Stimulated activated CD4-positive, alpha-beta T cell treated with anti-CD3 and anti-CD28 coated beads, Interleukin-4, amount 100 ng/mL, for 48 hours (primary cell): ENCODE results near the gene KLK3.

Source experiments
- DNase-seq, 2 donors: peaks; one replicate each; pipeline ENCODE4 v3.0.0-alpha.2; 2020; ENCODE audit warnings: low read depth in 2 of 2

The KLK3 gene

DNA sequence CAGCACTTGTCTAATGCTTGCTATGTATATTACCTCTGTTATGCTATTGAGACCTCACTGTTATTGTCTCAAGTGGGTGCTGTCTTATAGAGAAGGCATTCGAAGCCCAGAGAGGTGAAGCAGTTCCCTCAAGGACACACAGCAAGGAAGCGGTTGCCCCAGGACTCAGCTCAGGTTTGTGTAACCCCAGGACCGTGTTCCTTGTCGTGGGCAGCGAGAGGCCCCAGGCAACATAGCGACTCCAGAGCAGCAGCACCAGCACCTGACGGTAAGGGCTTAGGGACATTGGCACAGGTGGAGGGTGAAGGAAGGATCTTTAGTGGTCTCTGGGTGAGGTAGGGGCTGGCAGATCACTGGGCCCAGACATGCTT, 23.7 kb upstream of the KLK3 start:
- no peak for DNase-seq

DNA sequence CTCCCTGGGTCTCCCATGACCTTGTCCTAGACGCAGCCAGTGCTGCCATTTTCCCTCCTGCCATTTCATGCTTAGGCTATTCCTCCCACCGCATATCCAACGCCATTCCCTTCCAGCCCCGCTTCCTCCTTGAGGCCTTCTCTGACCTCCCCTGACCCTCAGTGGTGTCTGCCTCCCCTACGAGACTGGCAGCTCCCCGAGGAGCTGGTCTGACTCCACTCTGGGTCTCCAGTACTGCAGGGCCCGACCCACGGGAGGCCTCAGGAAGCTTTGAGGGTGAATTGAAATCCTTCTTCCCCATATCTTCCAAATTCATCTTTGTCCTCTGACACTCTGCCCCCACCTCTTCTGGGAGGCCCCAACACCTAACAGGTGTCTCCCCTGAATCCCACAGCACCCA, 22.0 kb upstream of the KLK3 start:
- DNase-seq = no peak

DNA sequence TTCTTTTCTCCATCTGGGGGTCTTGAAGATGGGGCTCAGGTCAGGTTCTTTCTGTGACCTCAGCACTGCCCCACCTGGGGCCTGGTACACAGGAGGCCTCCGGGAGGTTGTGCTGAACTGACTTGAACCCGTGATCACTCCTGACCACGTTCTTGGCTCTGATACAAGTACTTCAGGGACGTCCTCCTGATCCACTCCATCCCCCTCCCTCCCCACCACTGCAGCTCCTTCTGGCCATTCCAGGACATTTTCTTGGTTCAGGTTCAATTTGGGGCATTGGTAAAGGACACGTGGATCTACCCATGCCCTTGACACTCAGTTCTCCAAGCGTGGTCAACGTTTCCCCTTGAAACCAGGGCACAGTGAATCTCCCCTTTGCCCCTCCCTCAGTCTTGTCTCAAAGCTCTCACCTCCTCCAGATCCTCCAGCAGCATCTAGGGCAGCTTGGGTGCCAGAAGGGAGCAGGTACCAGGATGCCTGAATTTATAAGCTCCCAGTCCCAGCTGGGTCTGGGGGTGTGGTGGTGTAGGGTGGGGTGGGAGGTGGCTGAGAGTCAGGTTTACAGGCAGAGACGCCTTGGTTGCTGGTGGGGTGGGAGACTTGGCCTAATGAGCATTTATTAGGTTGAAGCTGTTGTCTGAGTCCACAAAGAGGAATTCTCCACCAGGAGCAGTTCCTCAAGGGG, 21.5 kb upstream of the KLK3 start, which contains the start of gene KLK15:
Gene KLK15 (minus strand): TSS at position 458 of the 685 bp plus-strand sequence. CDS start 2,082 bp downstream, outside the sequence.
- no peak for DNase-seq

DNA sequence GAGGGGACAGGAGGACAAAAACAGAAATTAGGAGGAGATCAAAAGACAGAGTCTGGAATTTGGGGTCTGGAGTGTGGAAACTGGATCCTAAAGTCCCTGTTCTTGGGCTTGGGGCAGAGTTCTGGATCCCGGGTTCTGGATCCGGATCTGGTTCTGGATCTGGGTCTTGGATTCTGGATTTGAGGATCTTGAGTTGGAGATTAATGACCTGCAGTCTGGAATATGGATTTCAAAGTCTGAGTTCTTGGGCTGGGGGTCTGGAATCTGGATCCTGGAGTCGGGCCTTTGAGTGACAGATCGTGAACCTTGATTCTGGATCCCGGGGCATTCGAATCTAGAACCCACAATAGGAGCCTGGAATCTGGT, 20.9 kb upstream of the KLK3 start:
- DNase-seq = no peak

DNA sequence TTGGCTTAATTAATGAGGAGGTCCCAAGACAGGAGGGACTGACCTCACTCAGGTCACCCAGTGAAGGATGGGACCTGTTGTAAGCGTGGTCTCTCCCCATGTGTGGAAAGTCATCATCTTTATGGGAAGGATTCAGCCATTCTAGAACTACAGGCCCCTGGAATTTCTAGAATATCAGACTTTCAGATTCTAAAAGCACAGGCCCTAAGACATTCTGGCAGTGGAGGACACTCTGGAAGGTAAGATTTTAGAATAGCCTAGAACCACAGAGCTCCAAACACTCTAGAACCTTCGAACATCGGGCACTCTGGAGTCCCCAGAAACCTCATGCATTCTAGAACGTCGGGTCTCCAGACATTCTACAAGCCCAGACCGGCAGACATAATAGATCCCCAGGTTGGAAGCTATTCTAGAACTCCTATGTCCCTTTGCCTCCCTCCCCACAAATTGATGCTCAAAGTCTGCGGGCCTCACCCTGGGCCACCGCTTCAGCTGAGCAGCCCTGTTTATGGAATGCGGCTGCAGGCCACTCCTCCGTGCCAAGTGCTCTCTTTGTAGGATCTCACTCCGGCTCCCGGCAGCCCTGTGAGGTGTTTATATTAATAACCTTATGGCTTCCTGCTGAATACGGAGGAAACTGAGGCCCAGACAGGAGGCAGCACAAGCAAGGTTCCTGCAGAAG, 19.5 kb upstream of the KLK3 start:
- DNase-seq = no peak

DNA sequence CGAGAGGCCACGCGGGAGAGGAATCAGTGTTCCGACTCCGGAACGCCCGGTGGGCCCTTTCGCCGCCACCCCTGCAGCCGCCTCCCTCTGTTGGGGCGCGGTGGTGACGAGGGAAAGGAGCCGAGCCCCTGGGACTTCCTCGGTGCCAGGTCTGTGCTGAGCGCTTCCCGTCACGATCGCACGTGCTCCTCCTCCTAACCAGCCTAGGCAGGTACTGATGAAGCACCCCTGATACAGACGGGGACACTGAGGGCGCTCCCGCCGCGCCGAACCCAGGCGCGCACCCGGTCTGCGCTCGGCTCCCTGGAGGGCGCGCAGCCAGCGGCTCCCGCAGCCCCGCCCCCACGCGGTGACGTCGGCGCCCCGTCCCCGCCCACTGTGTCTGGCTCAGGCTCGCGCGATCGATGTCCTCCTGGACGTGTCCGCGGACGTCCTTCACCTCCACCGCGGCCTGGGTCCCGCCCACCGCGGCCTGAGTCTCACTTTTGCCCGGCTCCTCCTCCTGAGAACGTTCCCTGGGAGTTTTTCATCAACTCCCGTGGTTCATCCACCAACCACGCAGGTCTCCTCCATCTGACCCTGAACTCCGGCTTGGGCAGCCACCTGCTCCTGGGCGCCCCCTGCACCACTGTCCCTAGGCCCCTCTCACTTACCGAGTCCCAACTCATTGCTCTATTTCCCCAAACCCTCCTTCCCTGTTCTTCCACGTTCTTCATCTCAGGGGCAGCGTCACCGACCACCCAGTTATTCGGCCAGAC, 18.8 kb upstream of the KLK3 start:
- DNase-seq = peak; percentile 67 to 73

DNA sequence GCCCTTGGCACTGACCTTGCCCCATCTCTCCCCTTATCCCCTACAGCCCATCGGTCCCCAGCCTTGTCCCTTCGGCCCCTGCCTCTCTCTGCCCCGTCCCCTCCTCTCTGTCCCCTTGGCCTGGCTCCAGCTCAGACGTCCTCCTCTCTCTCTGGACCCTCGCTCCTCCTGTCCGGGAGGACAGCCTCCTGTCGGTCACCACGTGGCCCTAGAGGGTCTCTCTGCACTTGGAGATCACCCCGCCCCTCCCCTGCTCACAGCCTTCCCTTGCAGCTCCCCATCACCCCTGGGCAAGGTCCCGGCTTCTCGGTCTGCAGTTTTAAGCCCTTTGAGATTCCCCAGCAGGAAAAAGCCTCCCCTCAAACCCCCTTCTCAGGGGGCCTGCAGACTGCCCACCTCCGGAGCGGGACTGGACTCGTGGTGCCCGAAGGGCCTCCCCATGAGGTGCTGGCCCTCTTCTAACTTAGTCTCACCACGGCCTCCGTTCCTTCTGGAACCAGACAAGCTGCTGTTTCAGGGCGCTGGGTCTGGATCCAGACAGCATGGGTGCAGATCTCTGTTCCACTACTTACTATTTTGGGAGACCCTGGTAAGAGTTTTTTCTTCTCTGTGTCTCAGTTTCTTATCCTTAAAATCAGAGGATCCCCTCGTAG, 18.0 kb upstream of the KLK3 start:
- no peak for DNase-seq

DNA sequence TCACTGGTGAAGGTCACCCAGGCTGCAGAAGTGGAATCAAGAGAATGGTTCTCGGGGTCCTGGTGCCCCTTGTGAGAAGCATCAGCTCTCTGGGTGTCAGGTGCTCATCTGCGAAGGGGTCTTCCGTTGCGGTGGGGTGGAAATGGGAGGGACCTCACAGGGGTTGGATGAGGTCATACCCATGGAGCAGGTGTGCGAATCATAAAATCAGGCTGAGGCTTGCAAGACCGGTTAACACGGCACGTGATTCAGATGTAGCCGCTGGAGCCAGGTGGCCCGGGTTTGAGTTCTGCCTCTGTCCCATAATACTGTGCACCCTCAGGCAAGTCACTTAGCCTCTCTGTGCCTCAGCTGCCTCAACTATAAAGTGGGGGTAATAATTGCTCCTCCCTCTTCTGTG, 17.4 kb upstream of the KLK3 start:
- no peak for DNase-seq

DNA sequence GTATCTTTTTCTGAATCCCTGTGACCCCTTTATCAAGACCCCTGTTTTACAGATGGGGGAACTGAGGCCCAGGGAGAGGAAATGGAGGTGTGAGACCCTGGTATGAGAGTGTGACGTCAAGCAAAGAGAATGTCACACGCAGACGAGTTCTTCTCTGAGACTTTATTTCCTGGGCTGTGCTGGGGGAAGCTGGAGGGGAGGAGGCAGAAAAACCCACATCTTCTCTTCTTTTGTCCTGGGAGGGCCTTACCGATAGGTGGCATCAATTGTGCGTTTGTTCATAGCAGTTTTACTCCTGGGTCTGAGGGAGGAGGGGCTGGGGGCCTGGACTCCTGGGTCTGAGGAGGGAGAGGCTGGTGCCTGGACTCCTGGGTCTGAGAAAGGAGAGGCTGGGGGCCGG, 16.5 kb upstream of the KLK3 start:
- DNase-seq = no peak

DNA sequence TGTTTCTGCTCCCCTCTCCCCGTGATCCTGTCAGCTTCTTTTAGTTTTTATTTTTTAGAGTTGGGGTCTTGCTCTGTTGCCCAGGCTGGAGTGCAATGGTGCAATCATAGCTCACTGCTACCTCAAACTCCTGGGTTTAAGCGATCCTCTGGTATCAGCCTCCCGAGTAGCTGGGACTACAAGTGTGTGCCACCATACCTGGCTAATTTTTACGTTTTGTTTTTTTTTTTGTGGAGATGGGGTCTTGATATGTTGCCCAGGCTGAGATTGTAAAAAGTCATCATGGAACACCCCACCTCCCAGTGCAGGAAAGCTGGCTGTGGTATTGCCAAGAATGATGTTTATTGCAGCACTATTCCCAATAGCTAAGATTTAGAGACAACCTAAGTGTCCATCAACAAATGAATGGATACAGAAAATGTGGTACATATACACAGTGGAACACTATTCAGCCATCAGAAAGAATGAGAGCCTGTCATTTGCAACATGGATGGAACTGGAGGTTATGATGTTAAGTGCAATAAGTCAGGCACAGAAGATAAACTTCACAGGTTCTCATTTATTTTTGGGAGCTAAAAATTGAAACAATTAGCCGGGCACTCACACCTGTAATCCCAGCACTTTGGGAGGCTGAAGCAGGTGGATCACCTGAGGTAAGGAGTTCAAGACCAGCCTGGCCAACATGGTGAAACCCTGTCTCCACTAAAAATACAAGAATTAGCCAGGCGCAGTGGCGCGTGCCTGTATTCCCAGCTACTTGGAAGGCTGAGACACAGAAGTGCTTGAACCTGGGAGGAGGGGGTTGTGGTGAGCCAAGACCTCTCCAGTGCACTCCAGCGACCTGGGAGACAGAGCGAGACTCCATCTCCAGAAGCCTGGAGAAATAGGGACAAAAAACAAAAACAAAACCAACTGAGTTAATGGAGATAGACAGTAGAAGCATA, 14.7 kb upstream of the KLK3 start:
- no peak for DNase-seq

DNA sequence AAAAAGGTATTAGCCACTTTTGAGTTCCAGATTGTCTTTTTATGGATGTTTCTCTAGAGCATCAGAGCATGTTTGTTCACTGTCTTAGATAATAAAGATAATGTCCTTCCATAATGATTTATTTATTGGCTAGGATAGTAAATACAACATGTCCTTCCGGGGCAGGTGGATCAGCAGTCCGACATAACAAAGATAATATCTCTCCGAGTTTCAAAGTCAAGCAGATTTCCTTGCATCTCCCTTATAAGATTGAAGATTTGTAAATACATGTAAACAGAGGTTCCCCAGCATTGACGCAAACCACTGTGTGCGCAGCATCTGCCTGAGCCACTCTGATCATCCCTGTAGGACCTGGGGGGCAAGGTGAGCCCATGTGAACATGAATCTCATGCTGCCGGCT, 12.6 kb upstream of the KLK3 start:
- DNase-seq = no peak

DNA sequence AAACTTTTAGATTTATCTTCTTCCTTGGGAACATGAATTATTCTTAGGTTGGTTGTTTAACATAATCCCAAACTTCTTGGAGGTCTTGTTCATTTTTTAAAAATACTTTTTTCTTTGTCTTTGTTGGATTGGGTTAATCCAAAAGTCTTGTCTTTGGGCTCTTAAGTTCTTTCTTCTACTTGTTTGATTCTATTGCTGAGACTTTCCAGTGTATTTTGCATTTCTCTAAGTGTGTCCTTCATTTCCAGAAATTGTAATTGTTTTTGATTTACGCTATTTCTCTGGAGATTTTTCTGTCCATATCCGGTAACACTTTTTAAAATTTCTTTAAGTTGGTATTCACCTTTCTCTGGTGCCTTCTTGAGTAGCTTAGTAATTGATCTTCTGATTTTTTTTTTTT, 11.5 kb upstream of the KLK3 start:
- no peak for DNase-seq

DNA sequence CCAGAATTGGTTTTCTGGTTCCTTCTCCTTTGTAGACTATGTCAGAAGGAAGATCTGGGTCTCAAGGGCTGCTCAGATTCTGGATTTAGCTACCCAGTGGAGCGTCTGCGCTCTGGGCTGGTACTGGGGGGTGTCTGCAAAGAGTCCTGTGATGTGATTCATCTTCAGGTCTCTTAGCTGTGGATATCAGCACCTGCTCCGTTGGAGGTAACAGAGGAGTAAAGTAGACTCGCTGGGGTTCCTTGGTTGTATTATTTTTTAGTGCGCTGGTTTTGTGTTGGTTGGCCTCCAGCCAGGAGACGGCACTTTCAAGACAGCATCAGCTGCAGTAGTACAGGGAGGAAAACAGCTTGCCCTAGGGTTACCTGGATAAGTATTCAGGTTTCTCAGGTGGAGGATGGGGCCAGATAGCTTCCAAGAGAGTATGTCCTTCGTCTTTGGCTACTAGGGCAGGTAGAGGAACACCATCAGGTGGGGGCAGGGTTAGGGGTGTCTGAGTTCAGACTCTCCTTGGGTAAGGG, 11.0 kb upstream of the KLK3 start:
- no peak for DNase-seq

DNA sequence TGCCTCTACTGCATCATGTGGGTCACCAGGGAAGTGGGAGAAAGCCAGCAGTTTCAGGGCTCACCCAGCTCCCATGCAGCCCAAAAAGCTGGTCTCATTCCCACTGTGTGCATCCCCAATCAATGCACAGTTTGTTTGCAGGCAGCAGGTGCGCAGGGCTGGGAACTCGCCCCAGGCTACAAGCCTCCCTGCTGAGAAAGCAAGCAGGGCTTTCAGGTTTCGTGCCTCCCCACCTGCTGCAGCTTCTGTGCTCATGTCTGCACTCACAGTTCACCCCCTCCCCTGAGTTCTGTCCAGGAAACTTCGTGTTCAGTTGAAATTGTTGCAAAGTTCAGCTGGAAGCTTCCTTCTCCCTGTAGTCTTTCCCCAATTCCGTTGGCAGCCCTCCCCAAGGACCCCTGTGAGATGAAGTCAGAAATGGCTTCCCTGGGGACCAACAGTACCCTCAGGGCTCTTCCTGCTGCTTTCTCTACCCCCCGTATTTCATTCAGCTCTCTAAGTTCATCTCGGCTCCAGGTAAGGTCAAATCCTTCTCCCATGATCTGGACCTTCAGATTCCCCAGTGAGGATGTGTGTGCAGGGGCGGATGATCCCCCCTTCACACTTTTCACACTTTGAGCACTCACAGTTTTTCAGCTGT, 10.3 kb upstream of the KLK3 start:
- no peak for DNase-seq

DNA sequence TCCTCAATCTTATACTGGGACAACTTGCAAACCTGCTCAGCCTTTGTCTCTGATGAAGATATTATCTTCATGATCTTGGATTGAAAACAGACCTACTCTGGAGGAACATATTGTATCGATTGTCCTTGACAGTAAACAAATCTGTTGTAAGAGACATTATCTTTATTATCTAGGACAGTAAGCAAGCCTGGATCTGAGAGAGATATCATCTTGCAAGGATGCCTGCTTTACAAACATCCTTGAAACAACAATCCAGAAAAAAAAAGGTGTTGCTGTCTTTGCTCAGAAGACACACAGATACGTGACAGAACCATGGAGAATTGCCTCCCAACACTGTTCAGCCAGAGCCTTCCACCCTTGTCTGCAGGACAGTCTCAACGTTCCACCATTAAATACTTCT, 4.0 kb upstream of the KLK3 start:
- no peak for DNase-seq

DNA sequence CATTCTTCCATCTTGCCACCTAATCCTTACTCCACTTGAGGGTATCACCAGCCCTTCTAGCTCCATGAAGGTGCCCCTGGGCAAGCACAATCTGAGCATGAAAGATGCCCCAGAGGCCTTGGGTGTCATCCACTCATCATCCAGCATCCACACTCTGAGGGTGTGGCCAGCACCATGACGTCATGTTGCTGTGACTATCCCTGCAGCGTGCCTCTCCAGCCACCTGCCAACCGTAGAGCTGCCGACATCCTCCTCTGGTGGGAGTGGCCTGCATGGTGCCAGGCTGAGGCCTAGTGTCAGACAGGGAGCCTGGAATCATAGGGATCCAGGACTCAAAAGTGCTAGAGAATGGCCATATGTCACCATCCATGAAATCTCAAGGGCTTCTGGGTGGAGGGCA, 3.1 kb upstream of the KLK3 start:
- no peak for DNase-seq

DNA sequence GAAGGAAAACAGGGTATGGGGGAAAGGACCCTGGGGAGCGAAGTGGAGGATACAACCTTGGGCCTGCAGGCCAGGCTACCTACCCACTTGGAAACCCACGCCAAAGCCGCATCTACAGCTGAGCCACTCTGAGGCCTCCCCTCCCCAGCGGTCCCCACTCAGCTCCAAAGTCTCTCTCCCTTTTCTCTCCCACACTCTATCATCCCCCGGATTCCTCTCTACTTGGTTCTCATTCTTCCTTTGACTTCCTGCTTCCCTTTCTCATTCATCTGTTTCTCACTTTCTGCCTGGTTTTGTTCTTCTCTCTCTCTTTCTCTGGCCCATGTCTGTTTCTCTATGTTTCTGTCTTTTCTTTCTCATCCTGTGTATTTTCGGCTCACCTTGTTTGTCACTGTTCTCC, 2.7 kb downstream of the KLK3 start:
- no peak for DNase-seq

DNA sequence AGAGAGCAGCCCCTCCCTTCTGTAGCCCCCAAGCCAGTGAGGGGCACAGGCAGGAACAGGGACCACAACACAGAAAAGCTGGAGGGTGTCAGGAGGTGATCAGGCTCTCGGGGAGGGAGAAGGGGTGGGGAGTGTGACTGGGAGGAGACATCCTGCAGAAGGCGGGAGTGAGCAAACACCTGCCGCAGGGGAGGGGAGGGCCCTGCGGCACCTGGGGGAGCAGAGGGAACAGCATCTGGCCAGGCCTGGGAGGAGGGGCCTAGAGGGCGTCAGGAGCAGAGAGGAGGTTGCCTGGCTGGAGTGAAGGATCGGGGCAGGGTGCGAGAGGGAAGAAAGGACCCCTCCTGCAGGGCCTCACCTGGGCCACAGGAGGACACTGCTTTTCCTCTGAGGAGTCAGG, 4.2 kb downstream of the KLK3 start:
- no peak for DNase-seq

DNA sequence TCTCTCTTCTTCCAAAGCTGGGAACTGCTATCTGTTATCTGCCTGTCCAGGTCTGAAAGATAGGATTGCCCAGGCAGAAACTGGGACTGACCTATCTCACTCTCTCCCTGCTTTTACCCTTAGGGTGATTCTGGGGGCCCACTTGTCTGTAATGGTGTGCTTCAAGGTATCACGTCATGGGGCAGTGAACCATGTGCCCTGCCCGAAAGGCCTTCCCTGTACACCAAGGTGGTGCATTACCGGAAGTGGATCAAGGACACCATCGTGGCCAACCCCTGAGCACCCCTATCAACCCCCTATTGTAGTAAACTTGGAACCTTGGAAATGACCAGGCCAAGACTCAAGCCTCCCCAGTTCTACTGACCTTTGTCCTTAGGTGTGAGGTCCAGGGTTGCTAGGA, 5.1 kb downstream of the KLK3 start:
- no peak for DNase-seq

DNA sequence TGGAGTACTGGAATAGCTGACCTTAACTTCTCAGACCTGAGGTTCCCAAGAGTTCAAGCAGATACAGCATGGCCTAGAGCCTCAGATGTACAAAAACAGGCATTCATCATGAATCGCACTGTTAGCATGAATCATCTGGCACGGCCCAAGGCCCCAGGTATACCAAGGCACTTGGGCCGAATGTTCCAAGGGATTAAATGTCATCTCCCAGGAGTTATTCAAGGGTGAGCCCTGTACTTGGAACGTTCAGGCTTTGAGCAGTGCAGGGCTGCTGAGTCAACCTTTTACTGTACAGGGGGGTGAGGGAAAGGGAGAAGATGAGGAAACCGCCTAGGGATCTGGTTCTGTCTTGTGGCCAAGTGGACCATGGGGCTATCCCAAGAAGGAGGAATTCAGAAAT, 6.3 kb downstream of the KLK3 start:
- no peak for DNase-seq
